HEK293T (cell line): ENCODE measurements around the gene PPFIBP1.
A peak's percentile ranks its signal among the peaks of the same experiment; 100 is the strongest.

Experiments used
- CTCF ChIA-PET: fragments of 350-600 bp; formaldehyde crosslinking; extraction: SDS; loops from one replicate; lab custom pipeline; 2021; ENCODE audit warnings: antibody characterized with exemption, inconsistent platforms; lab: Yijun Ruan, JAX
- POLR2A ChIA-PET: fragments of 350-600 bp; formaldehyde crosslinking; extraction: SDS; loops from one replicate; lab custom pipeline; 2020; ENCODE audit warnings: antibody characterized with exemption, inconsistent platforms; lab: Yijun Ruan, JAX
- DNase-seq: peaks from one replicate; pipeline ENCODE4 v3.0.0; 2012; ENCODE audit warnings: mixed read lengths; ENCODE audit errors: extremely low spot score
- ARNT ChIP-seq: fragments of 450-650 bp; IDR thresholded peaks from 2 replicates; pipeline ENCODE4 v1.6.1; 2017; ENCODE audit warnings: mild to moderate bottlenecking
- BHLHE40 ChIP-seq: fragments of 450-650 bp; IDR thresholded peaks from 2 replicates; pipeline ENCODE4 v1.6.1; 2016; ENCODE audit warnings: mild to moderate bottlenecking, moderate library complexity, borderline replicate concordance
- CTBP1 ChIP-seq: fragments of 450-650 bp; IDR thresholded peaks from 2 replicates; pipeline ENCODE4 v1.6.1; 2016; ENCODE audit warnings: borderline replicate concordance
- ELF4 ChIP-seq: fragments of 450-650 bp; IDR thresholded peaks from 2 replicates; pipeline ENCODE4 v1.6.1; 2017; ENCODE audit warnings: antibody characterized with exemption
- FOXA1 ChIP-seq: fragments of 450-650 bp; IDR thresholded peaks from 2 replicates; pipeline ENCODE4 v1.6.1; 2016; ENCODE audit warnings: mild to moderate bottlenecking
- FOXK2 ChIP-seq: fragments of 450-650 bp; IDR thresholded peaks from 2 replicates; pipeline ENCODE4 v1.6.1; 2016; ENCODE audit warnings: mild to moderate bottlenecking
- FOXM1 ChIP-seq: fragments of 450-650 bp; IDR thresholded peaks from 2 replicates; pipeline ENCODE4 v1.6.1; 2017; ENCODE audit warnings: mild to moderate bottlenecking, borderline replicate concordance
- HDGF ChIP-seq: fragments of 450-650 bp; IDR thresholded peaks from 2 replicates; pipeline ENCODE4 v1.6.1; 2017; ENCODE audit warnings: antibody characterized with exemption, borderline replicate concordance
- L3MBTL2 ChIP-seq: fragments of 450-650 bp; conservative IDR thresholded peaks from 2 replicates; pipeline ENCODE4 v1.6.1; 2016; ENCODE audit warnings: mild to moderate bottlenecking
- LEF1 ChIP-seq: fragments of 450-650 bp; IDR thresholded peaks from 2 replicates; pipeline ENCODE4 v1.6.1; 2017; ENCODE audit warnings: mild to moderate bottlenecking, borderline replicate concordance
- NFRKB ChIP-seq: fragments of 450-650 bp; IDR thresholded peaks from 2 replicates; pipeline ENCODE4 v1.6.1; 2016; ENCODE audit warnings: mild to moderate bottlenecking, moderate library complexity
- SP1 ChIP-seq: fragments of 450-650 bp; IDR thresholded peaks from 2 replicates; pipeline ENCODE4 v1.6.1; 2017
- SUZ12 ChIP-seq: fragments of 450-650 bp; IDR thresholded peaks from 2 replicates; pipeline ENCODE4 v1.6.1; 2016; ENCODE audit warnings: mild to moderate bottlenecking
- TARDBP ChIP-seq: fragments of 450-650 bp; IDR thresholded peaks from 2 replicates; pipeline ENCODE4 v1.6.1; 2016
- ZNF384 ChIP-seq: fragments of 450-650 bp; IDR thresholded peaks from 2 replicates; pipeline ENCODE4 v1.6.1; 2016
- TF ChIP-seq, protein P1 (sequence below): fragments of 450-650 bp; IDR thresholded peaks from 2 replicates; pipeline ENCODE4 v1.6.1; 2016

The PPFIBP1 gene

DNA sequence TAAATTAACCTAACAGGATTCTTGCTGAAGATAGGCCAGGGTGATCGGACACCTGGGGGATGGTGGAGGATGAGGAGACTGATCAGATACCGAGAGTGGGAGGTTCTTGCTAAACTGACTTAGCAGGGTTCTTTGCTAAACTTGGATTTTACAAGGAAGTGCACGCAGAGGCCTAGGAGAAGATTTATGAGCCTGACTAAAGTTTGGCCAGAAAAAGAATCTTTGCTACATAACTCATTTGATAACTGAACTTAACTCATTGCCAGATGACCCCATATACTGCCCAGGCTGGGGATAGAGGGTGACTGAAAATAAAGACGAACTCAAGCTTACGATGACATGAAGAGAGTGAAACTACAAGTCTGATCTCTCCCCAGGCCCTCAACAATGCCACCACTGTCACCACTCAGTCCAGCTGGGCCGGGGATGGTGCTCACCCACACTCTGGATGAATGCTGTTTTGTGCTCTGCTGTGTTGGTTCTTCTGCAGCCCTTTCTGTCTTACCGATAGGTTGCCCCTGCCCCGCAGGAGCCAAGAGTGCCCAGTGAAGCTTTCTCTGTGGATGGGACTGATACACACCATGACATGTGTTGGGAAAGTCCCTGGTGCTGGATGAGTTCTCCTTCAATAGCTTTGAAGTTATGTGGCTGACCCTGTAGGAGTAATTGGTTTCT, 29.0 kb downstream of the PPFIBP1 start:
- POLR2A ChIA-PET = no interaction called here
- no peak for DNase-seq
- TF ChIP-seq, protein P1, sequence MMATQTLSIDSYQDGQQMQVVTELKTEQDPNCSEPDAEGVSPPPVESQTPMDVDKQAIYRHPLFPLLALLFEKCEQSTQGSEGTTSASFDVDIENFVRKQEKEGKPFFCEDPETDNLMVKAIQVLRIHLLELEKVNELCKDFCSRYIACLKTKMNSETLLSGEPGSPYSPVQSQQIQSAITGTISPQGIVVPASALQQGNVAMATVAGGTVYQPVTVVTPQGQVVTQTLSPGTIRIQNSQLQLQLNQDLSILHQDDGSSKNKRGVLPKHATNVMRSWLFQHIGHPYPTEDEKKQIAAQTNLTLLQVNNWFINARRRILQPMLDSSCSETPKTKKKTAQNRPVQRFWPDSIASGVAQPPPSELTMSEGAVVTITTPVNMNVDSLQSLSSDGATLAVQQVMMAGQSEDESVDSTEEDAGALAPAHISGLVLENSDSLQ = peak; percentile 42
- TF ChIP-seq SUZ12 = no peak
- CTCF ChIA-PET = no interaction called here

DNA sequence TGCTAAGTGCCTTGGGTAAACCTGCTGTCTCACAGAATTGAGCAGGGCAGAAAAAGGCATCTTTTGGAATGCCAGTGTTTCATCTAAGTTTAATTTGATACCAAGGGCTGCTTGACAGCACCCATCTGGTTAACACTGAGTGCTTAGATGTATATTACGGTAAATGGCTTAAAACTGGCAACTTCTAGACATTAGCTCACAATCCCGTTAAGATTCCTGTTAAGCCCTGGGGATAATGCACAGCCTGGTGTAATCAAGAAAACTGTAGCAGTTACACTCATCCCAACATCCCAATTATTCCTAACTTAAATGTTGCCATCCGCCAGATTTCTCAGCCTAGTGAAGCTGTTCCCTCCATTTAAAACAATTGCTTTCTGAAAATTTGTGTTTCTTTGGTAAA, 29.9 kb downstream of the PPFIBP1 start:
- no peak for DNase-seq
- CTCF ChIA-PET = no interaction called here
- POLR2A ChIA-PET = no interaction called here
- TF ChIP-seq BHLHE40 (no peak), CTBP1 (no peak), LEF1 (no peak), SUZ12 (no peak), ELF4 (no peak), FOXK2 (no peak), FOXM1 (no peak), FOXA1 (no peak), HDGF (no peak), NFRKB (no peak), SP1 (no peak), L3MBTL2 (no peak)
- TF ChIP-seq, protein P1 = no peak

DNA sequence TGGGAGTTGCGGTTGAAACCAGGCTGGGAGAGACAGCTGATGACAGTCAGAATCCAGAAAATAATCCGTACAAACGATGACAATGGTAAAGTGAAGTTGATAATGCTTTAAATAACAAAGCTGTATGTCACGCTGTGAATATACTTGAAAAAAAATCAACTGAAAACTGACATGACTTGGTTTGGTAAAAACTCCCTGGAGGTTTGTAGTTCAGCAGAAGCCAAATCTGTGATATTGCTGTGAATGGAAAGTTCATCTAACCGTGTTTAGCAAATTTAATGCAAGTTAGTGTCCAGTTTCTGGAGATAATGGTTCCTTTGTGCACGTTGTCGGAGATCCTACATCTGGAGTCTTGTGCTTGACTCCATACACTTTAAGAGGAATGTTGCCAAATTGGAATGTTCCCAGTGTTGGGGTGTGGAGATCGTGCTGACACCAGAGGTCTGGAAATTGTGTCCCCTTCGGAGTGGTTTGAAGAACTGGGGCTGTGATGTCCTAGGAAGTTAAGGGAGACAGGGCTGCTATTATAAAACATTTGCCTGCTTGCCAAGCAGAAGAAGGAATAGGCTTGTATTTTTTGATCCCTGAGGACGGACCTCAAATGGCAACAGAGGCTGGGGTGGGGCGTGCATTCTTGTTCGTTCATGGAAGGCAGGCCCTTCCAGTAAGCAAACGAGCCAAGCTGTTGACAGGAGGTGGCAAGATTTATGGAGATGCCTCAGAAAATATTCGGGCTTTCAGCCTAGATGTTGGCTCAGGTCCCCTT, 30.6 kb downstream of the PPFIBP1 start:
- POLR2A ChIA-PET = no interaction called here
- TF ChIP-seq, protein P1 = peak; percentile 83
- TF ChIP-seq NFRKB (no peak), TARDBP (no peak), SUZ12 (no peak)
- no peak for DNase-seq
- CTCF ChIA-PET = no interaction called here

DNA sequence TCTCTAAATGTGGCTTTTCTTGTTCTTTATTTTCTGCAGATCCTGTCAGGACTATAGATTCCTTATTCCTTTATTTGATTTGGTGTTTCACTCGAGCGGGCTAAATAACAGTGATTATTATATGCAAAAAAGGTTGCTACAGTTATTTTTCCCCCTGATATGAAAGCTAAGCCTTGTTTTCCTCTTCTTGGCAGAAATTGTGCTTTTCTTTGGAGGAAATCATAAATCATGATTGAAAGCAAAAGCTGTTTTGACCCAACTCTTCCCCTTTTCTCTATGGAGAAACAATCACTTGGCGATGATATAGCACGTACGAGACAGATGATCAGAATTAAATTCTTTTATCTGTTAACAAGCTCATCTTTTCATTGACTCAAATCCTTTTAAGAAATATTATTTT, 31.4 kb downstream of the PPFIBP1 start:
- ChIA-PET CTCF (no interaction called here), POLR2A (no interaction called here)
- DNase-seq = no peak
- TF ChIP-seq FOXM1 (no peak), BHLHE40 (no peak), ARNT (no peak), TARDBP (no peak)

DNA sequence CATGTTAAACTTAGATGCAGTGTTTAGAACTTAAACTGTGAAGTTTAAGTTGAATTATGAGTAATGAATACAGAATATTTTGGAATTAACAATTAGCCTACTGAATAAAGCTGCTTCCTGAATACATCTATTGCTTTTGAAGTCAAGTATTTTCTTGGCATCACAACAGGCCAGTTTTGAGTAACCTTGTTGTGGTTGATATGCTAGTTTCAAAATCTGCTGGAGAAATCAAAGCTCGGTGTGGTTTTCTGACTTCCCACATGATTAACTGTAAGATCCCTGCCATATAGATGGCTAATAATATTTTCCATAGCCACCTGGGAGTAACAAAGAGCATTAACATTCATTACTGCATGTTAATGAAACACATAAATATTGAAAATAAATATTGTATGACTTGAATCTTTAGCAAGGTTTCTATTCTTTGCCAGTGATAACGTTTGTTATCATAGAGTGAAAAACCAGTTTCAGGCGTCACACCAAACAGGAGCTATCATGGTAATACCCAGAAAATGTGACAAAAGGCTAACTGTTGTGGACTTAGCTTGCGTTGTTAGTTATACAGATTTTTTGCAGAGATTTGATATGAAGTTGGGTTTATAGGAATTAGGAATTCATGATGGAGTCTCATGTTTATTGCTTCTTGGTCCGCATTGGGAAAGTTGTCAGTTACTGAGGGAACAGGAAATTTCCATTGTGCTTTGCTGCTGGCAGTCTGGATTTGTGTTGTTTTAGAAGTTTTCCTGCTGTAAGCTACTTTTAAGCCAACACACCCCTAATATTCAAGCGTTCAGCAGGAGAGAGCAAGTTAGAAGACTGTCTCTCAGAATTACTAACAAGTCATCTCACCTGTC, 32.1 kb downstream of the PPFIBP1 start:
- ChIA-PET CTCF (interaction anchor here (0.6 kb wide), 1 partner anchor 1779 kb away, joined by 3 read pairs; no protein-coding TSS in a partner anchor), POLR2A (interaction anchor here (2.0 kb wide), 1 partner anchor 32 kb away, joined by 7 read pairs; the partner anchor contains the start of gene PPFIBP1)
- DNase-seq = no peak
- no peak for TF ChIP-seq FOXM1
- TF ChIP-seq SUZ12 = no peak
- TF ChIP-seq L3MBTL2 = no peak
- no peak for TF ChIP-seq NFRKB
- TF ChIP-seq, protein P1 = no peak
- no peak for TF ChIP-seq BHLHE40
- TF ChIP-seq ZNF384 = no peak
- no peak for TF ChIP-seq CTBP1
- no peak for TF ChIP-seq ELF4
- no peak for TF ChIP-seq HDGF
- no peak for TF ChIP-seq TARDBP

DNA sequence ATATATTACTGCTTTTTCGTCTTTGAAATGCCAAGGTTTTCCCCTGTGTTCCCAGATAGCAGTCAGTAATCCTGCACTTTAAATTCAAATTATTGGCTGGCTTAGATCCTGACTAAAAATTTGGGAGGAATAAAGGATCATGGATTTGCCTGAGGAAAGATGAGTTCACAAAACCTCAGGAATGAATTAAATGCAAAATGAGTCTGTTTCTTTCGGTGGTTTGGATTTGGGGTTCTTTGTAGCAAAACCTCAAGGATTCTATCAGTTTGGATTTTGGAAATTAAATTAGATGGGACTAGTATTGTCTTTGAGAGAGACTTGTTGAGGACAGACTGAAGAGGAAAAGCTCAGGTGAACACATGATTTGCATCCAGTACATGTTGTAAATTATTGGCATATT, 36.1 kb downstream of the PPFIBP1 start:
- ChIA-PET POLR2A (no interaction called here), CTCF (no interaction called here)
- TF ChIP-seq SUZ12 (no peak), ELF4 (no peak), FOXA1 (no peak), CTBP1 (no peak), HDGF (no peak), L3MBTL2 (no peak), LEF1 (no peak), FOXM1 (no peak), BHLHE40 (no peak), FOXK2 (no peak), ARNT (no peak)
- TF ChIP-seq, protein P1 = no peak

More for the DNA sequence above, 36.1 kb downstream of the PPFIBP1 start:
- no peak for DNase-seq
